ENCODE measurements around the gene CST11. TPM values are rescaled to one million over a fixed set of nuclear protein-coding genes. Genes with fewer than 3 reads are reported as not detected.

CST11 gene
- total RNA-seq, 4 donors from 2014 or later = not detected

- TF ChIP-seq POLR2AphosphoS5 (IDR thresholded peaks at IDR 0.05) (no peak), POLR2A (IDR thresholded peaks at IDR 0.05) (no peak), EP300 (IDR thresholded peaks at IDR 0.05; ENCODE audit: low read depth) (no peak), CTCF (IDR thresholded peaks at IDR 0.05) (no peak)
- Histone ChIP-seq H3K4me3 (no peak overlapping the region), H3K27ac (no peak overlapping the region), H3K27me3 (no peaks in the 10 kb centered on the region), H3K9me3 (no peaks in the 10 kb centered on the region), H3K36me3 (no peaks in the 10 kb centered on the region), H3K4me1 (no peaks in the 10 kb centered on the region)
- in situ Hi-C loops (cut with MboI; ENCODE audit: low pct_ligation_motif_present in 1 of 4, low pct_unique_long_range_greater_than_20kb in 1 of 4, low sequenced_read_pairs in 3 of 4) = loop anchor here in 1 of 4 donors (25.0 kb wide), 1 partner anchor 103 kb away; no protein-coding TSS in a partner anchor
- no peak for DNase-seq
- intact Hi-C loops (cut with DNase I; ENCODE audit: low total_unique reads) = no loop called here
- 72 to 73% methylated on average over 4 of the region's 4 CpGs for WGBS, 2 donors (ENCODE audit: low coverage in 1 of 2)
Observed at GRCh38 chr20:23484081-23484480, 31.4 kb upstream of the CST11 start.

DNA sequence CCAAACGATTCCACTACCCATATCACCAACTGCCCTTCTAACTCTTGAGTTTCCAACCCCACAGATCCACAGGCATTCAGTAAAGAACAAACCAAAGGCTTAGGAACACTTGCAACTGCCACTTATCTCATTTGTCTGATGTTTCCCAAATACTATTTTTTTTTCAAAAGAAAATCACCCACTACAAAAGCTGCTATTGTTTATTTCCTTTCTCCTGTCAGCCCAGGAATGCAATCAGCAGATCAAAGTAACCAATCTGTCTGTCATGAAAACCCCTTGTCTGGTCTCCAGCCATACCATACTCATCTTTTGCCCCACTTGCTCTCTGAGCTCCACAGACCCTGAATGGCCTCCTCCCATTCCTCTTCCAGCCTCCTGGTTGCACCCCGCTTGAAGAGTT, 29.5 kb upstream of the CST11 start:
- Histone ChIP-seq H3K27ac (no peak overlapping the region), H3K27me3 (no peaks in the 10 kb centered on the region), H3K36me3 (no peaks in the 10 kb centered on the region), H3K4me3 (no peak overlapping the region), H3K9me3 (no peaks in the 10 kb centered on the region), H3K4me1 (no peaks in the 10 kb centered on the region)
- TF ChIP-seq CTCF (IDR thresholded peaks at IDR 0.05) (no peak), POLR2A (IDR thresholded peaks at IDR 0.05) (no peak), POLR2AphosphoS5 (IDR thresholded peaks at IDR 0.05) (no peak), EP300 (IDR thresholded peaks at IDR 0.05; ENCODE audit: low read depth) (no peak)
- intact Hi-C loops (cut with DNase I; ENCODE audit: low total_unique reads) (no loop called here), in situ Hi-C loops (cut with MboI; ENCODE audit: low pct_ligation_motif_present in 1 of 4, low pct_unique_long_range_greater_than_20kb in 1 of 4, low sequenced_read_pairs in 3 of 4) (loop anchor here in 1 of 4 donors (25.0 kb wide), 1 partner anchor 105 kb away; no protein-coding TSS in a partner anchor)
- WGBS, 2 donors (ENCODE audit: low coverage in 1 of 2) = 71% methylated on average over 2 of the region's 2 CpGs; no CpG with 5 or more reads in 1 of the 2 donors
- no peak for DNase-seq

GRCh38 chr20:23479043-23479442, 26.4 kb upstream of the CST11 start:
- intact Hi-C loops (cut with DNase I; ENCODE audit: low total_unique reads) = no loop called here
- in situ Hi-C loops (cut with MboI; ENCODE audit: low pct_ligation_motif_present in 1 of 4, low pct_unique_long_range_greater_than_20kb in 1 of 4, low sequenced_read_pairs in 3 of 4) = loop anchor here in 1 of 4 donors (25.0 kb wide), 1 partner anchor 108 kb away; no protein-coding TSS in a partner anchor
- Histone ChIP-seq H3K27me3 (no peaks in the 10 kb centered on the region), H3K36me3 (no peaks in the 10 kb centered on the region), H3K9me3 (no peaks in the 10 kb centered on the region), H3K4me3 (no peak overlapping the region), H3K4me1 (no peaks in the 10 kb centered on the region), H3K27ac (no peak overlapping the region)
- TF ChIP-seq CTCF (IDR thresholded peaks at IDR 0.05) (no peak), POLR2A (IDR thresholded peaks at IDR 0.05) (no peak), POLR2AphosphoS5 (IDR thresholded peaks at IDR 0.05) (no peak), EP300 (IDR thresholded peaks at IDR 0.05; ENCODE audit: low read depth) (no peak)
- 84% methylated on average over 4 of the region's 4 CpGs; no CpG with 5 or more reads in 1 of the 2 donors for WGBS, 2 donors (ENCODE audit: low coverage in 1 of 2)
- DNase-seq = no peak

GRCh38 chr20:23477223-23477622, 24.5 kb upstream of the CST11 start:
- Histone ChIP-seq H3K36me3 (no peaks in the 10 kb centered on the region), H3K4me1 (no peaks in the 10 kb centered on the region), H3K27me3 (no peaks in the 10 kb centered on the region), H3K9me3 (no peaks in the 10 kb centered on the region), H3K4me3 (no peak overlapping the region), H3K27ac (no peak overlapping the region)
- in situ Hi-C loops (cut with MboI; ENCODE audit: low pct_ligation_motif_present in 1 of 4, low pct_unique_long_range_greater_than_20kb in 1 of 4, low sequenced_read_pairs in 3 of 4) = loop anchor here in 1 of 4 donors (25.0 kb wide), 1 partner anchor 110 kb away; no protein-coding TSS in a partner anchor
- no peak for DNase-seq
- WGBS, 2 donors (ENCODE audit: low coverage in 1 of 2) = 72% methylated on average over 3 of the region's 3 CpGs; no CpG with 5 or more reads in 1 of the 2 donors
- intact Hi-C loops (cut with DNase I; ENCODE audit: low total_unique reads) = no loop called here
- no peak for TF ChIP-seq POLR2A (IDR thresholded peaks at IDR 0.05)
- no peak for TF ChIP-seq EP300 (IDR thresholded peaks at IDR 0.05; ENCODE audit: low read depth)
- TF ChIP-seq CTCF (IDR thresholded peaks at IDR 0.05) = no peak
- TF ChIP-seq POLR2AphosphoS5 (IDR thresholded peaks at IDR 0.05) = no peak
